Upper lobe of right lung (tissue), 1 donor: Measurements from ENCODE around the gene HOXC9. TPM values are rescaled to one million over a fixed set of nuclear protein-coding genes. Genes with fewer than 3 reads are reported as not detected.

ENCODE experiments used
- ATAC-seq: fragments of 200-7000 bp; cut with Tn5 transposase; one replicate; pipeline ENCODE4 v1.9.1; 2020; ENCODE audit warnings: mild to moderate bottlenecking, moderate library complexity
- DNase-seq: peaks from one replicate; pipeline ENCODE4 v3.0.0-alpha.2; 2020
- H3K27ac ChIP-seq: fragments of 200-600 bp; one replicate; pipeline ENCODE4 v1.8.0; 2022
- H3K27me3 ChIP-seq: fragments of 200-600 bp; one replicate; pipeline ENCODE4 v1.8.0; 2022; ENCODE audit warnings: mild to moderate bottlenecking
- H3K36me3 ChIP-seq: fragments of 200-600 bp; one replicate; pipeline ENCODE4 v1.8.0; 2022
- H3K4me1 ChIP-seq: fragments of 200-600 bp; one replicate; pipeline ENCODE4 v1.8.0; 2022
- H3K4me3 ChIP-seq: fragments of 200-600 bp; one replicate; pipeline ENCODE4 v1.8.0; 2022; ENCODE audit warnings: mild to moderate bottlenecking
- H3K9me3 ChIP-seq: fragments of 200-600 bp; one replicate; pipeline ENCODE4 v1.8.0; 2022
- CTCF ChIP-seq: fragments of 200-600 bp; IDR thresholded peaks from one replicate; pipeline ENCODE4 v1.8.0; 2022; ENCODE audit warnings: antibody characterized with exemption
- intact Hi-C: fragments of 100-400 bp; cut with DNase I; formaldehyde crosslinking; loops from one replicate; pipeline ENCODE4 v1.11.0; 2022
- total RNA-seq: library from RNA; stranded (reverse); fragmentation: NEBNext Ultra II Directional; extraction: Animal tissue kit (Norgen Biotek cat#: 25700); gene quantifications from one replicate; pipeline ENCODE4 v1.2.1, GENCODE V29; 2021
- donor health status: DM: no; HTN: yes; CAD: no; lungs with severe emphysema.

HOXC9 gene
- total RNA-seq, 1 donor from 2014 or later, result 0.61 TPM

GRCh38 chr12:53961025-53961761 is 38.8 kb upstream of the HOXC9 start:
- H3K27me3 ChIP-seq, result peaks cover 100% of the 10 kb centered on the region
- H3K9me3 ChIP-seq, result no peaks in the 10 kb centered on the region
- intact Hi-C loops, result no loop called here
- no peaks in the 10 kb centered on the region for H3K36me3 ChIP-seq
- H3K4me1 ChIP-seq, result no peaks in the 10 kb centered on the region
- no peak overlapping the region for H3K27ac ChIP-seq
- DNase-seq (no peak), ATAC-seq (no peak)
- no peak overlapping the region for H3K4me3 ChIP-seq
- TF ChIP-seq CTCF, result no peak

GRCh38 chr12:53963005-53963404 is 37.0 kb upstream of the HOXC9 start:
- Histone ChIP-seq H3K36me3 (no peaks in the 10 kb centered on the region), H3K4me1 (no peaks in the 10 kb centered on the region), H3K9me3 (no peaks in the 10 kb centered on the region), H3K4me3 (no peak overlapping the region), H3K27me3 (peaks cover 100% of the 10 kb centered on the region), H3K27ac (no peak overlapping the region)
- TF ChIP-seq CTCF, result no peak
- ATAC-seq, result no peak
- DNase-seq, result no peak
- intact Hi-C loops, result no loop called here

DNA sequence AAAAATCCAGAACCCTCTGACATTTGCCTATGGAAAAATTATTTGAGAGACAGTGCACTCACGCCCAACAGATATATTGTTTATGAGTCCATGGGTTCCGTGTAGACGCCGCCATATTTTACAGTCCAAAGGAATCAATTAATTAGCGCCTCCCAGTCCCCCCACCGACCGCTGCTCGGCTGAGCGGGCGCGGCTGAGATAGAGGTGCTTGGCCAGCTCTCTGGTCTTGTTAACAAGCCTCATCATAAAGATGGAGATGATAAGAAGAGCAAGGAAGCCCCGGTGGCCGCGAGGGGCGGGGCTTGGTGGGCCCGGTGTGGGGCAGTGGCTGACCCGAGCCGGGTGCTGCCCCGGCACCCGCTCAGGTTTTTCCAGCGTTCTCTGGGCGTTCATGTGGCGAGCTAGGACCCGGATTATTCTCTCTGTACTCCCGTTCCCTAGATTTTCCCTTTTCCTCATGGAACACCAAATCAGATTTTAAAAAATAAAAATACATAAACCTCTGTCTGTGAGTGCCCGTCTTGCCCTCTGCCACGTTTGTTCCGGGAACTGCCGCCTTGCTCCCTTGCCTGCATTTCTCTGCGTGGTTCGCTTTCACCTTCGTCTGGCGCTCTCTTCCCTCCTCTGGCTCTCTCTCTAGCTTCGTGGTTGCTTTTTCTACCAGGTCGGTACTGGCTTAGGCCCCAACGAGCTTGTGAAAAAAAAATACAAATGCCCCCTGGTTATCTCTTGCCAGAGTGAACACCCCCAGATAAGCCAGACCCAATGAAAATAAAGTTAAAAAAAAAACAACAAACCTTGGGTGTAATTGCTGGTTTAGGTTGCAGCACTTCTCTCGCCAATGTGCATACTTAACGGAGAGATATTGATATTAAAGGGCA is 36.3 kb upstream of the HOXC9 start:
- ATAC-seq (no peak), DNase-seq (no peak)
- no peak overlapping the region for H3K27ac ChIP-seq
- peaks cover 100% of the 10 kb centered on the region for H3K27me3 ChIP-seq
- no peaks in the 10 kb centered on the region for H3K9me3 ChIP-seq
- H3K4me1 ChIP-seq, result no peaks in the 10 kb centered on the region
- intact Hi-C loops, result no loop called here
- TF ChIP-seq CTCF, result no peak
- H3K36me3 ChIP-seq, result no peaks in the 10 kb centered on the region
- H3K4me3 ChIP-seq, result no peak overlapping the region

GRCh38 chr12:53964315-53964713 is 35.6 kb upstream of the HOXC9 start:
- no peak for ATAC-seq
- Histone ChIP-seq H3K9me3 (no peaks in the 10 kb centered on the region), H3K36me3 (no peaks in the 10 kb centered on the region), H3K4me1 (no peaks in the 10 kb centered on the region), H3K27me3 (peaks cover 100% of the 10 kb centered on the region), H3K4me3 (no peak overlapping the region), H3K27ac (no peak overlapping the region)
- no peak for TF ChIP-seq CTCF
- intact Hi-C loops, result no loop called here
- DNase-seq, result no peak

DNA sequence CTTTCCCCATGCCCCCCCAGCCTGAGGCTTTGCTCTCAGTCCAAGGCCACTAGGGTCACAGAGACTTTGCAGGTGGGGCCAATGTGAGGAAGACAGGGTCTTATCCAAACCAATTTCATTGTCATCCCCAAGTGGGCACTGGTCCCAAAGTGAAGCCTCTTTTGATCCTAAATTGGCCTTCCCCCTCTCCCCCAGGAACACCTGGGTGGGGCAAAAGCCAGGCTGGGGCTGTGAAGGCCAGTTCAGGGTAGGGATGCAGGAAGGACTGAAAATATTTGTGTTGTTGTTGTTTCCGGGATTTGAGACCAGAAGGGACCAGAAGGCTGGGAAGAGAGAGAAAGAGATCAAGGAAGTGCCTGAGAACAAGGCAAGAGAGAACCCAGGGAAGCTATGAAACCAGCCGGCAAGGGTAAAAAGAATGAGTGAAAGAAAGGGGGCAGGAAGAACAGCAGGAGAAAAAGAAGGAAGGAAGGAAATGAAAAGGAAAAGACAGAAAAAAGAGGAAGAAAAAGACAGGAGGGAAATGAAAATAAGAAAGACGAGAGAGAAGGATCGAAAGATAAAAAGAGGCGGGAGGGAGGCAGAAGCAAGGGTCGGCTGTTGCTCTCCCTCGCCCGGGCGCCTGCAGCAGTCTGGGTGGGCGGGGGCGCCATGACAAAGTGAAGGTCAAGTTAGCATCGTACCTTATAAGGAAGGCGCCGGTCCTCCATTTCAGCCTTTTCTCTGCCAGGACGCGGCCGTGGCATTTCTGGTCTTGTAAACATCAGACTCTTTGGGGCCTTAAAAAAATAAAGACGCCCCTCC is 34.5 kb upstream of the HOXC9 start:
- intact Hi-C loops, result no loop called here
- Histone ChIP-seq H3K9me3 (no peaks in the 10 kb centered on the region), H3K27ac (no peak overlapping the region), H3K4me3 (no peak overlapping the region), H3K4me1 (no peaks in the 10 kb centered on the region), H3K36me3 (no peaks in the 10 kb centered on the region), H3K27me3 (peaks cover 100% of the 10 kb centered on the region)
- ATAC-seq (no peak), DNase-seq (no peak)
- TF ChIP-seq CTCF, result no peak
